Heart left ventricle (tissue), 16 donors: ENCODE data around the gene OTOP3. TPM values are rescaled to one million over a fixed set of nuclear protein-coding genes. Genes with fewer than 3 reads are reported as not detected.

Experiments
- ATAC-seq, 4 donors: fragments of 200-7000 bp; cut with Tn5 transposase; one replicate each; pipeline ENCODE4 v1.9.1; 2020 to 2022; ENCODE audit warnings: moderate library complexity in 4 of 4, mild to moderate bottlenecking in 3 of 4, moderate number of reproducible peaks in 1 of 4
- DNase-seq, 5 donors: peaks; one replicate each; pipeline ENCODE4 v3.0.0-alpha.2; 2020
- H3K27ac ChIP-seq, 12 donors: fragments of 200-600 bp; sonication (generic) in 4 of 12; one replicate each; pipeline versions ENCODE4 v1.5.0 to v1.8.0; 2016 to 2022; ENCODE audit warnings: mild to moderate bottlenecking in 2 of 12
- H3K27me3 ChIP-seq, 9 donors: fragments of 200-600 bp; sonication (generic) in 2 of 9; one replicate each; pipeline versions ENCODE4 v1.5.1 to v1.8.0; 2016 to 2022; ENCODE audit warnings: mild to moderate bottlenecking in 3 of 9
- H3K36me3 ChIP-seq, 9 donors: fragments of 200-600 bp; sonication (generic) in 2 of 9; one replicate each; pipeline versions ENCODE4 v1.5.0 to v1.8.0; 2018 to 2022; ENCODE audit warnings: mild to moderate bottlenecking in 2 of 9
- H3K4me1 ChIP-seq, 12 donors: fragments of 200-600 bp; sonication (generic) in 4 of 12; one replicate each; pipeline versions ENCODE4 v1.5.0 to v1.8.0; 2016 to 2022; ENCODE audit warnings: mild to moderate bottlenecking in 3 of 12
- H3K4me3 ChIP-seq, 12 donors: fragments of 200-600 bp; sonication (generic) in 4 of 12; one replicate each; pipeline versions ENCODE4 v1.5.0 to v1.8.0; 2017 to 2022; ENCODE audit warnings: mild to moderate bottlenecking in 9 of 12, moderate library complexity in 4 of 12
- H3K9me3 ChIP-seq, 12 donors: fragments of 200-600 bp; sonication (generic) in 4 of 12; one replicate each; pipeline versions ENCODE4 v1.5.0 to v1.8.0; 2016 to 2022; ENCODE audit warnings: mild to moderate bottlenecking in 1 of 12
- CTCF ChIP-seq, 12 donors: fragments of 200-600 bp; sonication (generic) in 4 of 12; IDR thresholded peaks; one replicate each; pipeline versions ENCODE4 v1.5.0 to v1.8.0; 2018 to 2022; ENCODE audit warnings: antibody characterized with exemption in 12 of 12, mild to moderate bottlenecking in 5 of 12
- POLR2A ChIP-seq, 2 donors: fragments of 450-650 bp; IDR thresholded peaks; one replicate each; pipeline ENCODE4 v1.6.1; 2017; ENCODE audit warnings: antibody characterized with exemption in 2 of 2, mild to moderate bottlenecking in 2 of 2, moderate library complexity in 2 of 2
- WGBS, 4 donors: extraction: QIAGEN DNeasy Blood & Tissue Kit in 2 of 4; methylation state at CpG; one replicate each; pipeline versions ENCODE4 v1.1.5 to v1.1.7; 2013 to 2018; 5-methylcytosine and 5-hydroxymethylcytosine counted together
- intact Hi-C, 10 donors: fragments of 100-400 bp; cut with DNase I; formaldehyde crosslinking; loops; one replicate each; pipeline versions ENCODE4 v1.11.1 to v1.14.2; 2022
- polyA plus RNA-seq, 2 donors: library from polyadenylated mRNA; stranded (reverse); fragments of 200-250 nt; gene quantifications; one replicate each; pipeline ENCODE4 v1.2.3, GENCODE V29; 2013
- total RNA-seq, 9 donors: library from RNA; depleted of rRNA in 2 of 9; stranded (reverse); fragments of >200 nt in 2 of 9; fragmentation: NEBNext Ultra II Directional in 3 of 9; extraction: Animal tissue kit (Norgen Biotek cat#: 25700) in 3 of 9; gene quantifications; one replicate each; pipeline versions ENCODE4 v1.1.0 to v1.2.4, GENCODE V29; 2016 to 2023
- donor health status: ischemic (EF 13 %, LVEDD 7.1; RV severe dilation, severe dysfunction).
- donor health status: healthy with polysubstance abuse.
- donor health status: DM: no; HTN: yes; CAD: no.
- donor health status: DM: no; HTN: no; CAD: no.
- donor health status: ischemic (EF 25% LVEDD 6.9; RV normal size, moderate dysfunction).
- donor health status: ischemic (EF 25% LVEDD 5.7; RV mildly dilated, moderate dysfunction).
- donor health status: healthy.
- donor health status: DM: yes; HTN: yes; CAD: no.
- donor health status: ischemic (EF 35%, LVEDD 5.7; RV mildly dilated, moderate dysfunction).
- donor health status: nonischemic (EF 11% LVEDD 7.7; RV severe dilation, severe dysfunction).
- donor health status: DM: yes; HTN: yes; CAD: no.
- donor health status: PGD.
- donor health status: ischemic (EF 29% LVEDD 5.4; RV normal size, mild dysfunction).
- donor health status: nonischemic (EF 23%, LVEDD 6.1; RV moderate dilation, normal function).

Gene OTOP3
- total and polyA plus RNA-seq, 11 donors, result not detected

GRCh38 chr17:74924250-74924948, 11.3 kb upstream of the OTOP3 start, which contains the start of gene OTOP2:
OTOP2 (plus strand) TSS chr17:74924273; CDS start chr17:74924633, 360 bp downstream.
- ATAC-seq (peak in 3 of 4 donors; percentile 11 to 18 (median 17)), DNase-seq (peak in 4 of 5 donors; percentile 43 to 77 (median 52))
- H3K27ac ChIP-seq, result no peak within 1 kb of the TSS
- H3K36me3 ChIP-seq, result no peaks in the 10 kb centered on the region
- H3K4me3 ChIP-seq, result peak within 1 kb of the TSS in 11 of 12 donors; percentile 3 to 45 (median 31)
- no peaks in the 10 kb centered on the region for H3K9me3 ChIP-seq
- peaks cover 0 to 29% (median 17%) of the 10 kb centered on the region in 12 donors for H3K4me1 ChIP-seq
- WGBS, 4 donors, result 3 to 5% (median 4%) methylated on average over 51 to 54 of the region's 54 CpGs
- TF ChIP-seq POLR2A (IDR thresholded peaks at IDR 0.05), result no peak
- no peak for TF ChIP-seq CTCF (IDR thresholded peaks at IDR 0.05)
- H3K27me3 ChIP-seq, result peaks cover 30 to 88% (median 72%) of the 10 kb centered on the region in 9 donors
- intact Hi-C loops, result loop anchor here in 1 of 10 donors (2.0 kb wide), 1 partner anchor 32 kb away; no protein-coding TSS in a partner anchor

GRCh38 chr17:74925242-74925641, 10.5 kb upstream of the OTOP3 start:
- no peak for ATAC-seq
- 58 to 72% (median 68%) methylated on average over 3 of the region's 3 CpGs for WGBS, 4 donors
- Histone ChIP-seq H3K4me3 (no peak overlapping the region), H3K4me1 (peaks cover 0 to 28% (median 17%) of the 10 kb centered on the region in 12 donors), H3K27ac (no peak overlapping the region), H3K36me3 (no peaks in the 10 kb centered on the region), H3K27me3 (peaks cover 30 to 86% (median 71%) of the 10 kb centered on the region in 9 donors), H3K9me3 (no peaks in the 10 kb centered on the region)
- intact Hi-C loops, result loop anchor here in 1 of 10 donors (2.0 kb wide), 1 partner anchor 32 kb away; no protein-coding TSS in a partner anchor
- TF ChIP-seq CTCF (IDR thresholded peaks at IDR 0.05) (no peak), POLR2A (IDR thresholded peaks at IDR 0.05) (no peak)
- DNase-seq, result no peak

- Histone ChIP-seq H3K27ac (no peak overlapping the region), H3K36me3 (no peaks in the 10 kb centered on the region), H3K27me3 (peaks cover 22 to 86% (median 56%) of the 10 kb centered on the region in 9 donors), H3K9me3 (no peaks in the 10 kb centered on the region), H3K4me3 (no peak overlapping the region), H3K4me1 (peaks cover 0 to 11% (median 8%) of the 10 kb centered on the region in 12 donors)
- TF ChIP-seq POLR2A (IDR thresholded peaks at IDR 0.05) (no peak), CTCF (IDR thresholded peaks at IDR 0.05) (no peak)
- ATAC-seq (no peak), DNase-seq (no peak)
- 72 to 78% (median 75%) methylated on average over 6 of the region's 6 CpGs for WGBS, 4 donors
- intact Hi-C loops, result no loop called here
Measured at GRCh38 chr17:74928786-74929185, 6.9 kb upstream of the OTOP3 start.

- intact Hi-C loops, result no loop called here
- Histone ChIP-seq H3K27me3 (peaks cover 15 to 83% (median 50%) of the 10 kb centered on the region in 9 donors), H3K4me1 (peaks cover 0 to 3% (median 0%) of the 10 kb centered on the region in 12 donors), H3K27ac (no peak overlapping the region), H3K9me3 (no peaks in the 10 kb centered on the region), H3K4me3 (no peak overlapping the region), H3K36me3 (no peaks in the 10 kb centered on the region)
- TF ChIP-seq POLR2A (IDR thresholded peaks at IDR 0.05), result no peak
- TF ChIP-seq CTCF (IDR thresholded peaks at IDR 0.05), result no peak
- DNase-seq (no peak), ATAC-seq (peak in 1 of 4 donors; percentile 9)
- 86 to 92% (median 90%) methylated on average over 22 to 24 of the region's 24 CpGs for WGBS, 4 donors
Measured at GRCh38 chr17:74930535-74931036, 5.1 kb upstream of the OTOP3 start.
